ENCODE results near the gene STK32A.

GRCh38 chr5:147404706-147405105 is 169.9 kb downstream of the STK32A start:
- no peak for TF ChIP-seq EZH2 (IDR thresholded peaks at IDR 0.05)
- TF ChIP-seq, protein P1, sequence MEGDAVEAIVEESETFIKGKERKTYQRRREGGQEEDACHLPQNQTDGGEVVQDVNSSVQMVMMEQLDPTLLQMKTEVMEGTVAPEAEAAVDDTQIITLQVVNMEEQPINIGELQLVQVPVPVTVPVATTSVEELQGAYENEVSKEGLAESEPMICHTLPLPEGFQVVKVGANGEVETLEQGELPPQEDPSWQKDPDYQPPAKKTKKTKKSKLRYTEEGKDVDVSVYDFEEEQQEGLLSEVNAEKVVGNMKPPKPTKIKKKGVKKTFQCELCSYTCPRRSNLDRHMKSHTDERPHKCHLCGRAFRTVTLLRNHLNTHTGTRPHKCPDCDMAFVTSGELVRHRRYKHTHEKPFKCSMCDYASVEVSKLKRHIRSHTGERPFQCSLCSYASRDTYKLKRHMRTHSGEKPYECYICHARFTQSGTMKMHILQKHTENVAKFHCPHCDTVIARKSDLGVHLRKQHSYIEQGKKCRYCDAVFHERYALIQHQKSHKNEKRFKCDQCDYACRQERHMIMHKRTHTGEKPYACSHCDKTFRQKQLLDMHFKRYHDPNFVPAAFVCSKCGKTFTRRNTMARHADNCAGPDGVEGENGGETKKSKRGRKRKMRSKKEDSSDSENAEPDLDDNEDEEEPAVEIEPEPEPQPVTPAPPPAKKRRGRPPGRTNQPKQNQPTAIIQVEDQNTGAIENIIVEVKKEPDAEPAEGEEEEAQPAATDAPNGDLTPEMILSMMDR (IDR thresholded peaks at IDR 0.05 in 2 of 3, conservative IDR thresholded peaks at IDR 0.05 in 1 of 3; ENCODE audit: borderline replicate concordance in 1 of 3, insufficient read depth in 1 of 3, low read depth in 2 of 3, low read length in 2 of 3) = no peak
- TF ChIP-seq POLR2A (IDR thresholded peaks at IDR 0.05; ENCODE audit: borderline replicate concordance, extremely low read depth, insufficient read depth, insufficient read length) = no peak
- no peak for TF ChIP-seq POLR2AphosphoS5 (IDR thresholded peaks at IDR 0.05; ENCODE audit: low read depth, low read length)
- TF ChIP-seq, protein P2, sequence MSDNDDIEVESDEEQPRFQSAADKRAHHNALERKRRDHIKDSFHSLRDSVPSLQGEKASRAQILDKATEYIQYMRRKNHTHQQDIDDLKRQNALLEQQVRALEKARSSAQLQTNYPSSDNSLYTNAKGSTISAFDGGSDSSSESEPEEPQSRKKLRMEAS (IDR thresholded peaks at IDR 0.05) = no peak
- TF ChIP-seq REST (IDR thresholded peaks at IDR 0.05; ENCODE audit: low read depth) = no peak
- TF ChIP-seq YY1 (IDR thresholded peaks at IDR 0.05; ENCODE audit: extremely low read depth, insufficient replicate concordance, low read depth, low read length) = no peak
- TF ChIP-seq SIN3A (IDR thresholded peaks at IDR 0.05; ENCODE audit: low read depth) = no peak
- no peak for TF ChIP-seq ZFX (IDR thresholded peaks at IDR 0.05)
